ENCODE results near the gene HMHB1. TPM values are rescaled to one million over a fixed set of nuclear protein-coding genes. Genes with fewer than 3 reads are reported as not detected.

HMHB1 gene
- total and polyA plus RNA-seq, 9 of the 15 experiments (the other 6 are each of a cell fraction or from before 2014, with no cell fraction given): not detected

- TF ChIP-seq BRD9 (IDR thresholded peaks at IDR 0.05; ENCODE audit: low read depth, partially characterized antibody) (no peak), TFE3 (CRISPR knock-in tag; IDR thresholded peaks at IDR 0.05) (no peak), SMARCA5 (IDR thresholded peaks at IDR 0.05) (no peak), HINFP (tag; conservative IDR thresholded peaks at IDR 0.05; ENCODE audit: low read depth) (no peak), ZSCAN29 (IDR thresholded peaks at IDR 0.05) (no peak), ARID1B (IDR thresholded peaks at IDR 0.05) (0 out of 2 replicates have a peak, but pooled peaks have one; percentile 17), FOSL1 (tag; conservative IDR thresholded peaks at IDR 0.05) (peak; percentile 34; the same call in 1 of the 2 replicates), ZNF511 (CRISPR knock-in tag; IDR thresholded peaks at IDR 0.05) (no peak), ZNF766 (CRISPR knock-in tag; conservative IDR thresholded peaks at IDR 0.05) (0 out of 2 replicates have a peak, but pooled peaks have one; percentile 49), HOXB6 (CRISPR knock-in tag; IDR thresholded peaks at IDR 0.05; ENCODE audit: borderline replicate concordance) (no peak), ZKSCAN1 (IDR thresholded peaks at IDR 0.05; ENCODE audit: low read depth, low read length) (0 out of 2 replicates have a peak, but pooled peaks have one; percentile 17), FOXA3 (CRISPR knock-in tag; conservative IDR thresholded peaks at IDR 0.05 in 1 of 2, IDR thresholded peaks at IDR 0.05 in 1 of 2) (peak in 1 of 2 experiments; percentile 76; a peak in 1 of 4 replicates)
These were observed 16.7 kb downstream of the HMHB1 start (continued) for GRCh38 chr5:143828710-143829109.

Measured in K562 (cell line).